Esophagus muscularis mucosa (tissue), 4 donors: ENCODE data around the gene SPPL2B.

Source experiments
- CTCF ChIP-seq, 3 experiments: fragments of 200-600 bp in 2 of 3; fragments of 450-650 bp in 1 of 3; sonication (generic) in 2 of 3; IDR thresholded peaks; one replicate each; pipeline ENCODE4 v1.5.1; 2017 to 2019; ENCODE audit warnings: antibody characterized with exemption in 3 of 3, mild to moderate bottlenecking in 2 of 3, moderate library complexity in 1 of 3
- EP300 ChIP-seq: sonication (generic); formaldehyde crosslinking; IDR thresholded peaks from one replicate; pipeline ENCODE4 v1.6.1; 2017; ENCODE audit warnings: antibody characterized with exemption
- POLR2A ChIP-seq: fragments of 450-650 bp; IDR thresholded peaks from one replicate; pipeline ENCODE4 v1.6.1; 2017; ENCODE audit warnings: antibody characterized with exemption, moderate library complexity, mild to moderate bottlenecking, low read depth
- POLR2AphosphoS5 ChIP-seq, 2 donors: sonication (generic); formaldehyde crosslinking; IDR thresholded peaks; one replicate each; pipeline ENCODE4 v1.6.1; 2017; ENCODE audit warnings: antibody characterized with exemption in 2 of 2

GRCh38 chr19:2330255-2330631 lies 1.8 kb downstream of the SPPL2B start:
- no peak for TF ChIP-seq CTCF (IDR thresholded peaks at IDR 0.05)
- TF ChIP-seq POLR2A, result no peak
- no peak for TF ChIP-seq EP300
- TF ChIP-seq POLR2AphosphoS5 (IDR thresholded peaks at IDR 0.05), result no peak
